Measurements from ENCODE around the gene TMA7B.

GRCh38 chr22:39996732-39997131 lies 36.5 kb downstream of the TMA7B start:
- TF ChIP-seq CTCF (IDR thresholded peaks at IDR 0.05) (no peak), POLR2A (IDR thresholded peaks at IDR 0.05) (no peak)

Data from esophagus squamous epithelium (tissue), 4 donors.